K562 (cell line): ENCODE results near the gene ENOSF1. TPM values are rescaled to one million over a fixed set of nuclear protein-coding genes. Genes with fewer than 3 reads are reported as not detected.

Source experiments
- ATAC-seq: fragments of 200-7000 bp; cut with Tn5 transposase; 3 replicates; pipeline ENCODE4 v1.9.1; 2020; ENCODE audit warnings: moderate library complexity
- BruUV-seq: library from RNA; stranded (reverse); fragments of 400-500 nt; replicated peaks from 2 replicates; lab custom pipeline; 2021; lab: Mats Ljungman, UMichigan
- CTCF ChIA-PET: fragments of 300-600 bp; formaldehyde crosslinking; extraction: SDS; loops from one replicate; lab custom pipeline; 2021; ENCODE audit warnings: low intra/inter-chr PET ratio; lab: Yijun Ruan, JAX
- POLR2A ChIA-PET: fragments of 300-600, 350-650 bp; sonication (Branson Sonifier 250); formaldehyde crosslinking; extraction: SDS; loops from one replicate; lab custom pipeline; 2021; ENCODE audit warnings: antibody characterized with exemption, inconsistent platforms; lab: Yijun Ruan, JAX
- DNase-seq, 4 experiments: peaks; one replicate each; pipeline versions ENCODE4 v3.0.0 to v3.0.0-alpha.2; 2011 to 2018; ENCODE audit warnings: low spot score in 3 of 4, mixed read lengths in 3 of 4; ENCODE audit errors: extremely low read depth in 1 of 4
- FAIRE-seq: peaks from 2 replicates; lab custom pipeline; 2011; peaks lifted over from hg19 to GRCh38; lab: Jason Lieb, UNC
- H2AFZ ChIP-seq: 2 replicates; pipeline ENCODE4 v1.6.0; 2011; ENCODE audit warnings: low read depth, low read length, control low read depth, inconsistent platforms
- H3K27ac ChIP-seq: fragments of 200-600 bp; 3 replicates; pipeline ENCODE4 v1.8.0; 2011; ENCODE audit warnings: low read depth, mild to moderate bottlenecking, control low read depth, inconsistent platforms, low read length, moderate library complexity, mixed read lengths; ENCODE audit errors: extremely low read depth
- H3K27me3 ChIP-seq, 2 experiments: fragments of 300-600 bp in 1 of 2; 2 replicates in 1 of 2; 3 replicates in 1 of 2; pipeline versions ENCODE4 v1.6.0 to v1.8.0; 2011; ENCODE audit warnings: inconsistent platforms in 2 of 2, low read length in 2 of 2, mild to moderate bottlenecking in 1 of 2, mixed read lengths in 1 of 2, moderate library complexity in 1 of 2; ENCODE audit not compliant: control insufficient read depth in 2 of 2, insufficient read depth in 2 of 2
- H3K36me3 ChIP-seq: fragments of 300-600 bp; 3 replicates; pipeline ENCODE4 v1.8.0; 2011; ENCODE audit warnings: mild to moderate bottlenecking, low read length, inconsistent platforms; ENCODE audit not compliant: control insufficient read depth, insufficient read depth
- H3K4me1 ChIP-seq, 2 experiments: fragments of 200-600 bp in 1 of 2; replicated peaks in 1 of 2; 2 replicates in 1 of 2; 3 replicates in 1 of 2; pipeline versions ENCODE4 v1.5.1 to v1.8.0; 2011; ENCODE audit warnings: inconsistent platforms in 2 of 2, low read length in 2 of 2, mild to moderate bottlenecking in 1 of 2, mixed read lengths in 1 of 2, moderate library complexity in 1 of 2; ENCODE audit not compliant: control insufficient read depth in 2 of 2, insufficient read depth in 2 of 2
- H3K4me2 ChIP-seq: 2 replicates; pipeline ENCODE4 v1.6.1; 2011; ENCODE audit warnings: low read length, control low read depth, inconsistent platforms, mixed read lengths; ENCODE audit not compliant: insufficient read depth
- H3K4me3 ChIP-seq: fragments of 200-600 bp; sonication (generic), shearing (Covaris generic); 2 replicates; pipeline ENCODE4 v1.5.1; 2016; ENCODE audit warnings: control low read depth, inconsistent platforms
- H3K79me2 ChIP-seq: fragments of 200-600 bp; 3 replicates; pipeline ENCODE4 v1.8.0; 2011; ENCODE audit warnings: low read length, inconsistent platforms; ENCODE audit not compliant: control insufficient read depth, insufficient read depth
- H3K9ac ChIP-seq, 2 experiments: 2 replicates each; pipeline versions ENCODE4 v1.6.0 to v1.6.1; 2011; ENCODE audit warnings: low read depth in 2 of 2, low read length in 2 of 2, control low read depth in 1 of 2, inconsistent platforms in 1 of 2, mild to moderate bottlenecking in 1 of 2, mixed read lengths in 1 of 2; ENCODE audit not compliant: insufficient read depth in 1 of 2
- H3K9me1 ChIP-seq: one replicate; pipeline ENCODE4 v1.6.0; 2011; ENCODE audit warnings: inconsistent platforms, mild to moderate bottlenecking, low read length, moderate library complexity; ENCODE audit not compliant: control insufficient read depth, insufficient read depth
- H3K9me3 ChIP-seq: replicated peaks from 2 replicates; pipeline ENCODE4 v1.5.1; 2011; ENCODE audit warnings: low read depth, low read length, inconsistent platforms; ENCODE audit not compliant: control insufficient read depth, insufficient read depth
- H4K20me1 ChIP-seq: replicated peaks from 2 replicates; pipeline ENCODE4 v1.6.1; 2011; ENCODE audit warnings: low read length, inconsistent platforms, mixed read lengths; ENCODE audit not compliant: control insufficient read depth, insufficient read depth
- ATF3 ChIP-seq, 2 experiments: fragments of 450-650 bp in 1 of 2; sonication (generic) in 1 of 2; formaldehyde crosslinking in 1 of 2; IDR thresholded peaks in 1 of 2; conservative IDR thresholded peaks in 1 of 2; 2 replicates each; pipeline versions ENCODE4 v1.6.1 to v1.8.1; 2016 to 2023; ENCODE audit warnings: mild to moderate bottlenecking in 2 of 2, moderate library complexity in 2 of 2, inconsistent platforms in 1 of 2, missing genetic modification reagents in 1 of 2
- GATA2 ChIP-seq: sonication (generic); formaldehyde crosslinking; IDR thresholded peaks from 2 replicates; pipeline ENCODE4 v1.4.0; 2020; ENCODE audit warnings: mild to moderate bottlenecking, missing genetic modification reagents
- MEIS2 ChIP-seq: fragments of 450-650 bp; IDR thresholded peaks from 2 replicates; pipeline ENCODE4 v1.6.1; 2014; ENCODE audit warnings: mild to moderate bottlenecking; ENCODE audit not compliant: partially characterized antibody
- SUPT5H ChIP-seq: fragments of 450-650 bp; IDR thresholded peaks from 2 replicates; pipeline ENCODE4 v1.6.1; 2016
- TRIM24 ChIP-seq, 2 experiments: fragments of 450-650 bp; IDR thresholded peaks; 2 replicates each; pipeline ENCODE4 v1.6.1; 2016
- TRIM28 ChIP-seq: fragments of 450-650 bp; IDR thresholded peaks from 2 replicates; pipeline ENCODE4 v1.6.1; 2017
- ZHX1 ChIP-seq: fragments of 150-350 bp; conservative IDR thresholded peaks from 2 replicates; pipeline ENCODE4 v1.6.1; 2014; ENCODE audit warnings: low read length
- ZNF165 ChIP-seq: fragments of 250-450 bp; sonication (Bioruptor Pico); IDR thresholded peaks from 2 replicates; pipeline ENCODE4 v1.4.0; 2020; ENCODE audit warnings: borderline replicate concordance
- ZNF316 ChIP-seq: fragments of 450-650 bp; IDR thresholded peaks from 2 replicates; pipeline ENCODE4 v1.6.1; 2016
- ZNF449 ChIP-seq: fragments of 250-450 bp; sonication (Bioruptor Pico); IDR thresholded peaks from 2 replicates; pipeline ENCODE4 v1.8.0; 2022; ENCODE audit warnings: moderate library complexity, mild to moderate bottlenecking, inconsistent platforms
- ZNF785 ChIP-seq: fragments of 250-450 bp; sonication (Bioruptor Pico); IDR thresholded peaks from 2 replicates; pipeline ENCODE4 v1.4.0; 2020; ENCODE audit warnings: mild to moderate bottlenecking
- in situ Hi-C: fragments of 300-500 bp; cut with MboI; formaldehyde crosslinking; loops from 4 replicates; pipeline ENCODE4 v1.15.0; 2018; ENCODE audit warnings: inconsistent platforms, mixed read lengths
- intact Hi-C: fragments of 100-400 bp; cut with micrococcal nuclease; formaldehyde crosslinking; loops from 2 replicates; pipeline ENCODE4 v1.14.2; 2022
- polyA plus RNA-seq, 8 experiments: library from polyadenylated mRNA; depleted of rRNA in 4 of 8; stranded (reverse) in 5 of 8; unstranded in 3 of 8; fragments of >200 nt; fragmentation: Nextera tagmentation in 2 of 8; fragmentation: Illumina TruSeq in 1 of 8; extraction: Ambion mirVana in 2 of 8; extraction: Trizol in 1 of 8; gene quantifications; 2 replicates each; pipeline versions ENCODE4 v1.2.1 to v1.2.3, GENCODE V29; 2011 to 2014; ENCODE audit warnings: inconsistent platforms in 1 of 8, missing spikeins in 1 of 8
- total RNA-seq, 7 experiments: library from RNA; depleted of rRNA in 6 of 7; stranded (reverse); fragments of >200 nt in 6 of 7; fragmentation: Illumina TruSeq in 2 of 7; extraction: Trizol in 2 of 7; gene quantifications; 2 replicates each; pipeline versions ENCODE4 v1.2.1 to v1.2.3, GENCODE V29; 2011 to 2021; ENCODE audit warnings: low replicate concordance in 1 of 7

Gene ENOSF1
- total and polyA plus RNA-seq, 9 of the 15 experiments (the other 6 are each of a cell fraction or from before 2014, with no cell fraction given): 15.5 to 66.4 (median 46.5) TPM

- ChIA-PET POLR2A (interaction anchor here (1.9 to 2.2 kb wide), 2 partner anchors 11 to 13 kb away, joined by 5 to 6 read pairs; no protein-coding TSS in a partner anchor), CTCF (no interaction called here)
- Histone ChIP-seq H3K36me3 (no peaks in the 10 kb centered on the region), H3K9me1 (no peaks in the 10 kb centered on the region), H3K79me2 (no peaks in the 10 kb centered on the region), H2AFZ (no peak overlapping the region), H4K20me1 (no peaks in the 10 kb centered on the region), H3K9ac (no peak overlapping the region), H3K4me2 (no peak overlapping the region), H3K27ac (no peak overlapping the region), H3K27me3 (no peaks in the 10 kb centered on the region), H3K9me3 (peaks cover 2% of the 10 kb centered on the region; the same call in 1 of the 2 replicates), H3K4me1 (peaks cover 0 to 10% of the 10 kb centered on the region in 2 experiments; a peak in 4 of 5 replicates), H3K4me3 (no peak overlapping the region)
- peak; percentile 29 for TF ChIP-seq ATF3 (IDR thresholded peaks at IDR 0.05)
- no peak for TF ChIP-seq ATF3 (CRISPR knock-in tag; conservative IDR thresholded peaks at IDR 0.05)
- TF ChIP-seq ZNF785 (CRISPR knock-in tag): no peak
- no peak for TF ChIP-seq SUPT5H
- TF ChIP-seq ZHX1: no peak
- TF ChIP-seq MEIS2: peak; percentile 25
- TF ChIP-seq ZNF165: no peak
- TF ChIP-seq TRIM28: peak; percentile 82
- peak; percentile 90 for TF ChIP-seq ZNF316
- no peak for TF ChIP-seq ZNF449
- peak; percentile 20; the same call in 1 of the 2 replicates for TF ChIP-seq GATA2
- peak; percentile 77 to 83 for TF ChIP-seq TRIM24 (IDR thresholded peaks at IDR 0.05)
- FAIRE-seq (no peak), DNase-seq (no peak), ATAC-seq (no peak)
- BruUV-seq: no TSS peak
- in situ Hi-C loops: no loop called here
- intact Hi-C loops: no loop called here
These were observed 80.9 kb downstream of the ENOSF1 start for GRCh38 chr18:631560-631959.
